Coronary artery (tissue), 2 donors: ENCODE data around the gene CACNA2D2.

Source experiments
- DNase-seq: peaks from one replicate; pipeline ENCODE4 v3.0.0-alpha.2; 2017; ENCODE audit warnings: low spot score
- H3K27ac ChIP-seq, 2 donors: fragments of 200-600 bp; sonication (generic); one replicate each; pipeline ENCODE4 v1.5.1; 2016 to 2019
- H3K4me3 ChIP-seq: fragments of 200-600 bp; sonication (generic); 2 replicates; pipeline ENCODE4 v1.5.1; 2016; ENCODE audit warnings: mild to moderate bottlenecking, moderate library complexity
- CTCF ChIP-seq: fragments of 200-600 bp; sonication (generic); IDR thresholded peaks from one replicate; pipeline ENCODE4 v1.5.1; 2019; ENCODE audit warnings: antibody characterized with exemption

CACNA2D2 gene

GRCh38 chr3:50483374-50483773, 20.1 kb downstream of the CACNA2D2 start:
- Histone ChIP-seq H3K4me3 (no peak overlapping the region), H3K27ac (no peak overlapping the region)
- no peak for DNase-seq
- no peak for TF ChIP-seq CTCF

GRCh38 chr3:50481992-50482391, 21.4 kb downstream of the CACNA2D2 start:
- no peak overlapping the region for H3K4me3 ChIP-seq
- no peak for DNase-seq
- H3K27ac ChIP-seq: no peak overlapping the region
- TF ChIP-seq CTCF: no peak

- DNase-seq: no peak
- Histone ChIP-seq H3K4me3 (no peak overlapping the region), H3K27ac (no peak overlapping the region)
- TF ChIP-seq CTCF: no peak
These were observed 23.0 kb downstream of the CACNA2D2 start for GRCh38 chr3:50480471-50480870.

- Histone ChIP-seq H3K4me3 (no peak overlapping the region), H3K27ac (no peak overlapping the region)
- no peak for TF ChIP-seq CTCF
- DNase-seq: no peak
These were observed 23.9 kb downstream of the CACNA2D2 start for GRCh38 chr3:50479523-50479922.

GRCh38 chr3:50478671-50479260, 24.7 kb downstream of the CACNA2D2 start:
- DNase-seq: no peak
- no peak overlapping the region for H3K4me3 ChIP-seq
- TF ChIP-seq CTCF: no peak

GRCh38 chr3:50478051-50478450, 25.4 kb downstream of the CACNA2D2 start:
- no peak overlapping the region for H3K4me3 ChIP-seq
- no peak for TF ChIP-seq CTCF
- DNase-seq: no peak
- no peak overlapping the region for H3K27ac ChIP-seq

More at GRCh38 chr3:50478671-50479260, 24.7 kb downstream of the CACNA2D2 start:
- no peak overlapping the region for H3K27ac ChIP-seq

GRCh38 chr3:50475348-50475747, 28.1 kb downstream of the CACNA2D2 start:
- H3K4me3 ChIP-seq: no peak overlapping the region
- TF ChIP-seq CTCF: no peak
- DNase-seq: no peak
- peak overlapping the region in 1 of 2 donors; percentile 56 for H3K27ac ChIP-seq
